Measurements from ENCODE around the gene C6orf15. TPM values are rescaled to one million over a fixed set of nuclear protein-coding genes. Genes with fewer than 3 reads are reported as not detected.
A peak's percentile ranks its signal among the peaks of the same experiment; 100 is the strongest.

The C6orf15 gene
- total RNA-seq, 4 donors from 2014 or later: not detected

DNA sequence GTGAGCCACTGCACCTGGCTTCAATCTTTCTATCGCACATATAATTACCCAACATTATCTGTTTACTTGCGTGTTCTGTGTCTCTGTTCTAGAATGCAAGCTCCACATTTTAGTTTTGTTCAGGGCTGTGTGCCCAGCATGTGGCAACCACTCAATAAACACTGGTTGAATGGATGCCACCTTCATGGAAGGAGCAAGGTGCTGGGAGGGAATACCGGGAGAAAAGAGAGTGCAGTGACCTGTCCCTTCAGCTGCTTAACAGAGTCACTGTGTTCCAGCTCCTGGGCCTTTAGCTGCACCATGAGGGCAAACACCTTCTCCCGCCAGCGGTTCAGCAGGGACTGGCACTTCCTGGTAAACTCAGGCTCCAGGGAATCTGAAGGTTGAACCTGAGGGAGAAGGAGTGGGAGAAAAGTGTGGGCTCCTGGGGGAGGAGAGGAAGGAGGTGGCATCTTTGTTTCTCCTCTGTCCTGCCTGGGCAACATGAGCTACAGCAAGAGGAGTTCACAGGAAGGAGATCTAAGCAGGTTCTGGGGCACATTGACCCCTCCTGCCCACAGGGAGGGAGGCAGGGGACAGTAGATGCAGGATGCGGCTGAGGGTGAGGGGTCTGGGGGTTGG lies 37.6 kb upstream of the C6orf15 start:
- DNase-seq: no peak
- no peak overlapping the region for H3K27ac ChIP-seq
- H3K4me1 ChIP-seq: peaks cover 0 to 9% (median 7%) of the 10 kb centered on the region in 4 donors
- intact Hi-C loops (cut with DNase I; ENCODE audit: low total_unique reads): no loop called here
- H3K4me3 ChIP-seq: no peak overlapping the region
- H3K36me3 ChIP-seq: no peaks in the 10 kb centered on the region
- no peaks in the 10 kb centered on the region for H3K9me3 ChIP-seq
- no peaks in the 10 kb centered on the region for H3K27me3 ChIP-seq
- TF ChIP-seq EP300 (IDR thresholded peaks at IDR 0.05; ENCODE audit: low read depth): no peak
- TF ChIP-seq POLR2A (IDR thresholded peaks at IDR 0.05): no peak
- TF ChIP-seq, protein P1, sequence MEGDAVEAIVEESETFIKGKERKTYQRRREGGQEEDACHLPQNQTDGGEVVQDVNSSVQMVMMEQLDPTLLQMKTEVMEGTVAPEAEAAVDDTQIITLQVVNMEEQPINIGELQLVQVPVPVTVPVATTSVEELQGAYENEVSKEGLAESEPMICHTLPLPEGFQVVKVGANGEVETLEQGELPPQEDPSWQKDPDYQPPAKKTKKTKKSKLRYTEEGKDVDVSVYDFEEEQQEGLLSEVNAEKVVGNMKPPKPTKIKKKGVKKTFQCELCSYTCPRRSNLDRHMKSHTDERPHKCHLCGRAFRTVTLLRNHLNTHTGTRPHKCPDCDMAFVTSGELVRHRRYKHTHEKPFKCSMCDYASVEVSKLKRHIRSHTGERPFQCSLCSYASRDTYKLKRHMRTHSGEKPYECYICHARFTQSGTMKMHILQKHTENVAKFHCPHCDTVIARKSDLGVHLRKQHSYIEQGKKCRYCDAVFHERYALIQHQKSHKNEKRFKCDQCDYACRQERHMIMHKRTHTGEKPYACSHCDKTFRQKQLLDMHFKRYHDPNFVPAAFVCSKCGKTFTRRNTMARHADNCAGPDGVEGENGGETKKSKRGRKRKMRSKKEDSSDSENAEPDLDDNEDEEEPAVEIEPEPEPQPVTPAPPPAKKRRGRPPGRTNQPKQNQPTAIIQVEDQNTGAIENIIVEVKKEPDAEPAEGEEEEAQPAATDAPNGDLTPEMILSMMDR (IDR thresholded peaks at IDR 0.05): no peak
- WGBS, 2 donors (ENCODE audit: low coverage in 1 of 2): 84 to 92% methylated on average over 5 to 6 of the region's 6 CpGs
- in situ Hi-C loops (cut with MboI; ENCODE audit: low pct_ligation_motif_present in 1 of 4, low pct_unique_long_range_greater_than_20kb in 1 of 4, low sequenced_read_pairs in 3 of 4): no loop called here

DNA sequence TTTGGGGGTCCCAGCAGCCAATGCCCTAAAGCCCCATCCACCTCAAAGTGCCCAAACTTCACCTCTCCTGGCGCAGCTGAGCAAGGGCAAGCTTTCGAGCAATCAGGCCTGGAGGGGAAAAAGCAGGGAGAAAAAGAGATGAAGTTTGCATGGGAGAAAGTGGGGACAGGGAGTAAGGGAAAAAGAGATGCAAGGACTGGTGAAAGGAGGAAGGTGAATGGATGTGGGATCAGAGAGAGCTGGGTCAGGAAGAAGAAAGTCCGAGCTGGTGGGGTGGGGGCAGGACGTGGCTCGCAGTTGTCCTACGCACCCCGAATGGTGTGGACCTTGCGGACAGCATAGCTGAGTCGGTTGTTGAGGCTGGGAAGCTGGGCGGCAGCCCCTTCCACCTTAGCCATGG lies 33.0 kb upstream of the C6orf15 start:
- peak overlapping the region in 1 of 4 donors; percentile 26 for H3K4me3 ChIP-seq
- peaks cover 0 to 26% (median 20%) of the 10 kb centered on the region in 4 donors for H3K4me1 ChIP-seq
- peak overlapping the region; percentile 82 to 91 (median 85) for H3K27ac ChIP-seq
- DNase-seq: no peak
- no peaks in the 10 kb centered on the region for H3K36me3 ChIP-seq
- TF ChIP-seq, protein P1 (IDR thresholded peaks at IDR 0.05): no peak
- TF ChIP-seq POLR2A (IDR thresholded peaks at IDR 0.05) (no peak), POLR2AphosphoS5 (IDR thresholded peaks at IDR 0.05) (no peak), EP300 (IDR thresholded peaks at IDR 0.05; ENCODE audit: low read depth) (no peak)
- WGBS, 2 donors (ENCODE audit: low coverage in 1 of 2): 87 to 100% methylated on average over 3 to 10 of the region's 10 CpGs
- H3K9me3 ChIP-seq: no peaks in the 10 kb centered on the region
- intact Hi-C loops (cut with DNase I; ENCODE audit: low total_unique reads) (no loop called here), in situ Hi-C loops (cut with MboI; ENCODE audit: low pct_ligation_motif_present in 1 of 4, low pct_unique_long_range_greater_than_20kb in 1 of 4, low sequenced_read_pairs in 3 of 4) (no loop called here)
- H3K27me3 ChIP-seq: no peaks in the 10 kb centered on the region

DNA sequence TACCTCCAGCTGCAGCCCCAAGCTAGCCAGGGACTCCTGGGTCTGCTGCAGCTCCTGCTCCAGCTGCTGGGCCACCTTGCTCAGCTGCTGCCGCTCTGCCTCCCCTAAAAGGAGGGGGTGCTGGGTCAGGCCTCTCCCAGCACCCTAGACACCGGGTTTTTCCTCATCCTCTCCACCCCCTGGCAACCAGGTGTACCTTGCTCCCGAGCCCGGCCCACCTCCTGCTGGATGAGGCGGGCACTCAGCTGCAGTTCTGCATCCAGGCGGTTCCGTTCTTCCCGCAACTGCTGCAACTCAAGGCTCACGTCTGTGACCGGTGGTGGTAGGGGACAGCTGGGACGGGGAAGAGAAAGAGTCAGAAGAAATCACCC lies 32.6 kb upstream of the C6orf15 start:
- Histone ChIP-seq H3K4me3 (peak overlapping the region in 2 of 4 donors; percentile 10 to 26), H3K36me3 (no peaks in the 10 kb centered on the region), H3K9me3 (no peaks in the 10 kb centered on the region), H3K27ac (peak overlapping the region; percentile 82 to 91 (median 85)), H3K4me1 (peaks cover 0 to 26% (median 20%) of the 10 kb centered on the region in 4 donors), H3K27me3 (no peaks in the 10 kb centered on the region)
- in situ Hi-C loops (cut with MboI; ENCODE audit: low pct_ligation_motif_present in 1 of 4, low pct_unique_long_range_greater_than_20kb in 1 of 4, low sequenced_read_pairs in 3 of 4): no loop called here
- DNase-seq: peak; percentile 69
- intact Hi-C loops (cut with DNase I; ENCODE audit: low total_unique reads): no loop called here
- TF ChIP-seq POLR2A (IDR thresholded peaks at IDR 0.05) (peak; percentile 32), POLR2AphosphoS5 (IDR thresholded peaks at IDR 0.05) (peak in 1 of 3 donors; percentile 12), EP300 (IDR thresholded peaks at IDR 0.05; ENCODE audit: low read depth) (no peak)
- TF ChIP-seq, protein P1 (IDR thresholded peaks at IDR 0.05): peak in 1 of 5 experiments; percentile 32
- 38% methylated on average over 11 of the region's 11 CpGs; no CpG with 5 or more reads in 1 of the 2 donors for WGBS, 2 donors (ENCODE audit: low coverage in 1 of 2)

GRCh38 chr6:31144296-31144969 lies 32.1 kb upstream of the C6orf15 start:
- Histone ChIP-seq H3K4me3 (peak overlapping the region in 2 of 4 donors; percentile 10 to 26), H3K4me1 (peaks cover 0 to 26% (median 20%) of the 10 kb centered on the region in 4 donors), H3K27me3 (no peaks in the 10 kb centered on the region), H3K9me3 (no peaks in the 10 kb centered on the region), H3K27ac (peak overlapping the region; percentile 82 to 91 (median 85)), H3K36me3 (no peaks in the 10 kb centered on the region)
- 61 to 67% methylated on average over 3 to 18 of the region's 18 CpGs for WGBS, 2 donors (ENCODE audit: low coverage in 1 of 2)
- peak; percentile 75 for DNase-seq
- peak; percentile 62 for TF ChIP-seq POLR2A (IDR thresholded peaks at IDR 0.05)
- TF ChIP-seq EP300 (IDR thresholded peaks at IDR 0.05; ENCODE audit: low read depth): no peak
- TF ChIP-seq, protein P1 (IDR thresholded peaks at IDR 0.05): no peak
- TF ChIP-seq POLR2AphosphoS5 (IDR thresholded peaks at IDR 0.05): peak in 1 of 3 donors; percentile 34
- intact Hi-C loops (cut with DNase I; ENCODE audit: low total_unique reads) (no loop called here), in situ Hi-C loops (cut with MboI; ENCODE audit: low pct_ligation_motif_present in 1 of 4, low pct_unique_long_range_greater_than_20kb in 1 of 4, low sequenced_read_pairs in 3 of 4) (no loop called here)
